GM19043 (cell line): ENCODE data around the gene SAMD13.

Source experiments
- ATAC-seq: cut with Tn5 transposase; IDR thresholded peaks from one replicate; pipeline ENCODE4 v1.9.1; 2021; ENCODE audit warnings: low read depth; ENCODE audit not compliant: unreplicated experiment

Gene SAMD13

GRCh38 chr1:84330125-84330984 lies 28.8 kb downstream of the SAMD13 start:
- ATAC-seq: no peak

GRCh38 chr1:84339503-84339902 lies 38.0 kb downstream of the SAMD13 start:
- no peak for ATAC-seq

- no peak for ATAC-seq
Observed at GRCh38 chr1:84344286-84344685, 42.8 kb downstream of the SAMD13 start.

- ATAC-seq: no peak
Observed at GRCh38 chr1:84345220-84345619, 43.7 kb downstream of the SAMD13 start.

- no peak for ATAC-seq
Observed at GRCh38 chr1:84347271-84347931, 45.9 kb downstream of the SAMD13 start.

GRCh38 chr1:84347932-84348555 lies 46.5 kb downstream of the SAMD13 start:
- ATAC-seq: no peak

- ATAC-seq: no peak
Observed at GRCh38 chr1:84348759-84349158, 47.3 kb downstream of the SAMD13 start.

GRCh38 chr1:84350104-84350503 lies 48.6 kb downstream of the SAMD13 start:
- ATAC-seq: no peak

GRCh38 chr1:84350550-84350949 lies 49.0 kb downstream of the SAMD13 start:
- ATAC-seq: no peak

- ATAC-seq: no peak
Observed at GRCh38 chr1:84352298-84353106, 51.0 kb downstream of the SAMD13 start.

GRCh38 chr1:84353695-84354094 lies 52.2 kb downstream of the SAMD13 start:
- no peak for ATAC-seq

- no peak for ATAC-seq
Observed at GRCh38 chr1:84355556-84355955, 54.0 kb downstream of the SAMD13 start.

- no peak for ATAC-seq
Observed at GRCh38 chr1:84356881-84357280, 55.4 kb downstream of the SAMD13 start.

- no peak for ATAC-seq
Observed at GRCh38 chr1:84358695-84359094, 57.2 kb downstream of the SAMD13 start.

- ATAC-seq: no peak
Observed at GRCh38 chr1:84360316-84360715, 58.8 kb downstream of the SAMD13 start.

GRCh38 chr1:84361796-84362195 lies 60.3 kb downstream of the SAMD13 start:
- ATAC-seq: no peak

GRCh38 chr1:84363019-84363418 lies 61.5 kb downstream of the SAMD13 start:
- no peak for ATAC-seq

- ATAC-seq: no peak
Observed at GRCh38 chr1:84363622-84364021, 62.1 kb downstream of the SAMD13 start.

GRCh38 chr1:84365225-84366221 lies 64.0 kb downstream of the SAMD13 start:
- ATAC-seq: no peak

GRCh38 chr1:84366786-84367185 lies 65.3 kb downstream of the SAMD13 start:
- no peak for ATAC-seq
